ENCODE measurements around the gene RHAG. TPM values are rescaled to one million over a fixed set of nuclear protein-coding genes. Genes with fewer than 3 reads are reported as not detected.
"Not testable (repeated sequence)": the region's sequence is repeated elsewhere in the genome, so short reads cannot be mapped to it uniquely, and the experiment has no call there.

RHAG gene
- total RNA-seq, 2 donors from 2014 or later, result 0.54 TPM; not detected in 1

DNA sequence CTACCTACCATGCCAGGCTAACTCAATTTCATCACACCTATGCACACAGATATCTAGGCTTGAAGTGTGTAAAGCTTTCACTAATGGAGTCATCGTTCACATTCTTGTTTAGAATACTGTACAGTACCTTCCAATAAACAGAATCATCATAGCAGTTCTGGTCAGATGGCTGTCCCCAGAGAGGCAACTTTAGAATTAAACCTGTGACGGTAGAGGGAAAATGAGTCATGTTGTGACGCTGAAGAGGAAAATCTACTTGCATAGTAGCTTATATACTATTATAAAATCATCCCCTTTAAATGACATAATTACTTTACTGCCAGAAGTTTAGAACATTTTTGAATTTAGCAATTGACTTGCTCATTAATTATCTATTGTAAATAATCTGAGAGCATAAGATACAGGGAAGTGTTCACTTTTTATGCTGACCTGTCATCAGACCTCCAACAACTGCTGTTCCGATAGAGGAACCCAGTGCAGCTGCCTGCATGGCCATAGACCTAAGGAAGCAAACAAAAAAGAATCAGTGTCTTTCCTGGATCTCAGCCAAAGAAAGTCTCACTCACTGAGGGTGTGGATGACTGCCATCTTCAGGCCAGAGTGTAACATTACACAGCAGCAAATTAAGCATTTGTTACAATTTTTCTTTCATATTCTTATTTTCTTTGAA is 29.8 kb downstream of the RHAG start:
- H3K4me3 ChIP-seq, result no peak overlapping the region
- peak; percentile 35 for DNase-seq
- H3K9me3 ChIP-seq, result no peaks in the 10 kb centered on the region
- no peaks in the 10 kb centered on the region for H3K4me1 ChIP-seq
- no peaks in the 10 kb centered on the region for H3K36me3 ChIP-seq
- no peaks in the 10 kb centered on the region for H3K27me3 ChIP-seq
- no peak overlapping the region for H3K9ac ChIP-seq (ENCODE audit: low read depth in 2 of 2, low read length in 2 of 2)
- intact Hi-C loops (cut with DNase I), result no loop called here
- no peak overlapping the region for H3K27ac ChIP-seq
- TF ChIP-seq, protein P1, sequence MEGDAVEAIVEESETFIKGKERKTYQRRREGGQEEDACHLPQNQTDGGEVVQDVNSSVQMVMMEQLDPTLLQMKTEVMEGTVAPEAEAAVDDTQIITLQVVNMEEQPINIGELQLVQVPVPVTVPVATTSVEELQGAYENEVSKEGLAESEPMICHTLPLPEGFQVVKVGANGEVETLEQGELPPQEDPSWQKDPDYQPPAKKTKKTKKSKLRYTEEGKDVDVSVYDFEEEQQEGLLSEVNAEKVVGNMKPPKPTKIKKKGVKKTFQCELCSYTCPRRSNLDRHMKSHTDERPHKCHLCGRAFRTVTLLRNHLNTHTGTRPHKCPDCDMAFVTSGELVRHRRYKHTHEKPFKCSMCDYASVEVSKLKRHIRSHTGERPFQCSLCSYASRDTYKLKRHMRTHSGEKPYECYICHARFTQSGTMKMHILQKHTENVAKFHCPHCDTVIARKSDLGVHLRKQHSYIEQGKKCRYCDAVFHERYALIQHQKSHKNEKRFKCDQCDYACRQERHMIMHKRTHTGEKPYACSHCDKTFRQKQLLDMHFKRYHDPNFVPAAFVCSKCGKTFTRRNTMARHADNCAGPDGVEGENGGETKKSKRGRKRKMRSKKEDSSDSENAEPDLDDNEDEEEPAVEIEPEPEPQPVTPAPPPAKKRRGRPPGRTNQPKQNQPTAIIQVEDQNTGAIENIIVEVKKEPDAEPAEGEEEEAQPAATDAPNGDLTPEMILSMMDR (IDR thresholded peaks at IDR 0.05), result peak; percentile 70

DNA sequence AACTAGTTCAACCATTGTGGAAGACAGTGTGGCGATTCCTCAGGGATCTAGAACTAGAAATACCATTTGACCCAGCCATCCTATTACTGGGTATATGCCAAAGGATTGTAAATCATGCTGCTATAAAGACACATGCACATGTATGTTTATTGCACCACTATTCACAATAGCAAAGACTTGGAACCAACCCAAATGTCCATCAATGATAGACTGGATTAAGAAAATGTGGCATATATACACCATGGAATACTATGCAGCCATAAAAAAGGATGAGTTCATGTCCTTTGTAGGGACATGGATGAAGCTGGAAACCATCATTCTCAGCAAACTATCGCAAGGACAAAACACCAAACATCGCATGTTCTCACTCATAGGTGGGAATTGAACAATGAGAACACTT is 32.6 kb downstream of the RHAG start:
- DNase-seq; H3K4me3 ChIP-seq; intact Hi-C loops (cut with DNase I); H3K9me3 ChIP-seq; H3K9ac ChIP-seq (ENCODE audit: low read depth in 2 of 2, low read length in 2 of 2); H3K27ac ChIP-seq; H3K4me1 ChIP-seq; H3K36me3 ChIP-seq; H3K27me3 ChIP-seq: not testable (repeated sequence)

DNA sequence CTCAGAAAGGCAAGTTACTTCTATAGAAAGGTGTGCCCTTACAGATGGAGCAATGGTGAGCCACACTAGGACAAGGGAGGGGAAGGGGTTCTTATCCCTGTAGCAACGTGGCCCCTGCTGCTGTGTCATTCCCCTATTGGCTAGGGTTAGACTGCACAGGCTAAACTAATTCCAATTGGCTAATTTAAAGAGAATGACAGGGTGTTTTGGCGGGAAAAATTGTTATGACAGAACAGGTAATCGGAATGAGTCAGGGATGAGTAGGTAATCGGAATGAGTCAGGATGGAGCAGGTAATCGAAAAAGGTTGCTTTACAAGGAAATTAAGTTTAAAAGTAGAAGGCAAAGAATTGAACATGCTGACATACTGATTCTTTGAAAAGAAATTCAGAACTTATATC is 49.4 kb downstream of the RHAG start:
- not testable (repeated sequence) for DNase-seq; H3K4me1 ChIP-seq; H3K4me3 ChIP-seq; H3K9me3 ChIP-seq; H3K36me3 ChIP-seq; H3K27ac ChIP-seq; H3K9ac ChIP-seq (ENCODE audit: low read depth in 2 of 2, low read length in 2 of 2); H3K27me3 ChIP-seq
- intact Hi-C loops (cut with DNase I), result loop anchor here (10.0 kb wide), 1 partner anchor 242 kb away; no protein-coding TSS in a partner anchor

DNA sequence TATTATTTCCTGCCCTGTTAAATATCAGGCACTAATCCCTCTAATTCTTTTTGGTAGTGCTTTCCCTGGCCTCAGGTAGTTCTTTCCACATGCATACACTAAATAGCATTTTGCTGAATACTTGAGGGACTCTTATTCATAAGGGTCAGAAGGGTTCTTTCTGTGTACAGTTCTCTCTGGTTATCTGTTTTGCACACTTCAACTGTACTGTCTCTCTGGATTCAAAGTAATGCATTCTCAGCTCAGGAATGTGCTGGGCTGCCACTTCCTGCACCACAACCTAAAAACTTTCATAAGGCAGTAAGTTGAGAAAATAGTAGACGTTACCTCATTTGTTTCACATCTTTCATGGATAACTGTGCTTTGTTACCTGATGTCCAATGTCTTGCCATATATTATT is 54.1 kb downstream of the RHAG start:
- H3K4me1 ChIP-seq, result no peaks in the 10 kb centered on the region
- TF ChIP-seq, protein P1 (IDR thresholded peaks at IDR 0.05), result no peak
- no peaks in the 10 kb centered on the region for H3K27me3 ChIP-seq
- H3K9me3 ChIP-seq, result no peaks in the 10 kb centered on the region
- intact Hi-C loops (cut with DNase I), result loop anchor here (10.0 kb wide), 1 partner anchor 238 kb away; no protein-coding TSS in a partner anchor
- no peak overlapping the region for H3K27ac ChIP-seq
- DNase-seq, result no peak
- H3K4me3 ChIP-seq, result no peak overlapping the region
- H3K9ac ChIP-seq (ENCODE audit: low read depth in 2 of 2, low read length in 2 of 2), result no peak overlapping the region
- H3K36me3 ChIP-seq, result no peaks in the 10 kb centered on the region

DNA sequence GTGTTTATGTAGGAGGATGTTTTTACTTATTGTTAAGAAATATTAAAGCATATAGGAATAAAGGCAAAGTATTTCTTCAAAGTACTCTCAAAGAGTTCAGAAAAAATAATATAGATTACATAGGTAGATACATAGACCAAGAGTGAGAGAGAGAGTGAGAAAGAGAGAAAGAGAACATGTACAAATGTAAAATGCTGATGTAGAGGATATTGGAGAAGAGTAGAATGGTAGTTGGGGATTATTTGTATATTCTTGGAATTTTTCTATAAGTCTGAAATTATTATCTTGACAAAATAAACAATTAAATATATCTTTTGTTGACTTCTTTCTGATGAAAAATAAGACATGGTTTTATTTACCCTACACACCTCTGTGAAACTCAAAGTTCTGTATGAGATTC is 57.0 kb downstream of the RHAG start:
- no peaks in the 10 kb centered on the region for H3K36me3 ChIP-seq
- TF ChIP-seq, protein P1 (IDR thresholded peaks at IDR 0.05), result no peak
- DNase-seq, result no peak
- no peak overlapping the region for H3K27ac ChIP-seq
- no peak overlapping the region for H3K4me3 ChIP-seq
- H3K9ac ChIP-seq (ENCODE audit: low read depth in 2 of 2, low read length in 2 of 2), result no peak overlapping the region
- no peaks in the 10 kb centered on the region for H3K4me1 ChIP-seq
- no peaks in the 10 kb centered on the region for H3K9me3 ChIP-seq
- intact Hi-C loops (cut with DNase I), result loop anchor here (10.0 kb wide), 1 partner anchor 235 kb away; no protein-coding TSS in a partner anchor
- no peaks in the 10 kb centered on the region for H3K27me3 ChIP-seq

DNA sequence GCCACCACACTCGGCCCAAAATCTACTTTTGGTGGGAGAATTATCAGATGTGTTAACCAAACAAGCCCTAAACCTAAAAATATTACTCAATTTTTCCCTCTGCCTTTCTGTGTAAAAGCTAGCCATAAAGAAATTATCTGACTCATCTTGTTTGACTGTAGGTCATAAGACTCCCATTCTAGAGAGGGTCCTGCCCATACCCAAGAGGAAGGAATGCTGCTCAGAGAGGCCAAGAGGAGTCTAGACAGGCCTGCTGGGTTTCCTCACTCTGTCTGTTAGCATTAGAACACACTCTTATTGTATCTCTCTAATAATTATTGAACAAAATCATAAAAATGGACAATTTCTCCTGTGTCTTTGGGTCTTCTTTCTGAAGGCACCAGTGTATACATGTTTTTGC is 60.0 kb downstream of the RHAG start:
- Histone ChIP-seq H3K36me3 (no peaks in the 10 kb centered on the region), H3K27me3 (no peaks in the 10 kb centered on the region), H3K4me1 (no peaks in the 10 kb centered on the region), H3K4me3 (no peak overlapping the region), H3K27ac (no peak overlapping the region), H3K9ac (ENCODE audit: low read depth in 2 of 2, low read length in 2 of 2) (no peak overlapping the region), H3K9me3 (no peaks in the 10 kb centered on the region)
- intact Hi-C loops (cut with DNase I), result no loop called here
- TF ChIP-seq, protein P1 (IDR thresholded peaks at IDR 0.05), result no peak
- DNase-seq, result no peak
